Measurements from ENCODE around the gene SBNO1.
"Not testable (repeated sequence)": the region's sequence is repeated elsewhere in the genome, so short reads cannot be mapped to it uniquely, and the experiment has no call there.

SBNO1 gene

GRCh38 chr12:123388951-123389559 lies 24.4 kb upstream of the SBNO1 start:
- no peak for DNase-seq (ENCODE audit: low spot score)

GRCh38 chr12:123388177-123388950 lies 23.7 kb upstream of the SBNO1 start:
- DNase-seq (ENCODE audit: low spot score) = peak; percentile 75

- DNase-seq (ENCODE audit: low spot score) = no peak
Measured at GRCh38 chr12:123387508-123388176, 23.0 kb upstream of the SBNO1 start.

GRCh38 chr12:123385536-123385935 lies 20.9 kb upstream of the SBNO1 start:
- DNase-seq (ENCODE audit: low spot score) = not testable (repeated sequence)

GRCh38 chr12:123384994-123385376 lies 20.3 kb upstream of the SBNO1 start:
- DNase-seq (ENCODE audit: low spot score) = no peak

GRCh38 chr12:123384318-123384993 lies 19.8 kb upstream of the SBNO1 start:
- no peak for DNase-seq (ENCODE audit: low spot score)

GRCh38 chr12:123382684-123383083 lies 18.0 kb upstream of the SBNO1 start:
- no peak for DNase-seq (ENCODE audit: low spot score)

GRCh38 chr12:123379391-123379790 lies 14.7 kb upstream of the SBNO1 start:
- no peak for DNase-seq (ENCODE audit: low spot score)

- not testable (repeated sequence) for DNase-seq (ENCODE audit: low spot score)
Measured at GRCh38 chr12:123372415-123372814, 7.8 kb upstream of the SBNO1 start.

GRCh38 chr12:123371667-123372368 lies 7.2 kb upstream of the SBNO1 start:
- DNase-seq (ENCODE audit: low spot score) = not testable (repeated sequence)

GRCh38 chr12:123369229-123369628 lies 4.6 kb upstream of the SBNO1 start:
- no peak for DNase-seq (ENCODE audit: low spot score)

GRCh38 chr12:123368431-123368830 lies 3.8 kb upstream of the SBNO1 start:
- not testable (repeated sequence) for DNase-seq (ENCODE audit: low spot score)

- DNase-seq (ENCODE audit: low spot score) = no peak
Measured at GRCh38 chr12:123367511-123367910, 2.9 kb upstream of the SBNO1 start.

- peak; percentile 98 for DNase-seq (ENCODE audit: low spot score)
Measured at GRCh38 chr12:123365025-123365917, 624 bp upstream of the SBNO1 start.

GRCh38 chr12:123363740-123364531 lies 711 bp downstream of the SBNO1 start:
- peak; percentile 19 for DNase-seq (ENCODE audit: low spot score)

GRCh38 chr12:123363390-123363739 lies 1.3 kb downstream of the SBNO1 start:
- DNase-seq (ENCODE audit: low spot score) = peak; percentile 31

GRCh38 chr12:123358035-123358434 lies 6.6 kb downstream of the SBNO1 start:
- DNase-seq (ENCODE audit: low spot score) = no peak

GRCh38 chr12:123356159-123356670 lies 8.4 kb downstream of the SBNO1 start:
- DNase-seq (ENCODE audit: low spot score) = no peak

GRCh38 chr12:123354600-123354999 lies 10.0 kb downstream of the SBNO1 start:
- DNase-seq (ENCODE audit: low spot score) = no peak

GRCh38 chr12:123351349-123351748 lies 13.3 kb downstream of the SBNO1 start:
- no peak for DNase-seq (ENCODE audit: low spot score)

All from activated CD4-positive, alpha-beta T cell treated with anti-CD3 and anti-CD28 coated beads, Interleukin-2, Interleukin-4, amounts not matched to agents 100 ng/mL and 50 ng/mL, durations not matched to agents 16 hours and 8 hours (primary cell).